ENCODE results near the gene SSH2. TPM values are rescaled to one million over a fixed set of nuclear protein-coding genes. Genes with fewer than 3 reads are reported as not detected.

SSH2 gene
- total and polyA plus RNA-seq, 4 donors = 7.5 to 14.1 (median 11.2) TPM

DNA sequence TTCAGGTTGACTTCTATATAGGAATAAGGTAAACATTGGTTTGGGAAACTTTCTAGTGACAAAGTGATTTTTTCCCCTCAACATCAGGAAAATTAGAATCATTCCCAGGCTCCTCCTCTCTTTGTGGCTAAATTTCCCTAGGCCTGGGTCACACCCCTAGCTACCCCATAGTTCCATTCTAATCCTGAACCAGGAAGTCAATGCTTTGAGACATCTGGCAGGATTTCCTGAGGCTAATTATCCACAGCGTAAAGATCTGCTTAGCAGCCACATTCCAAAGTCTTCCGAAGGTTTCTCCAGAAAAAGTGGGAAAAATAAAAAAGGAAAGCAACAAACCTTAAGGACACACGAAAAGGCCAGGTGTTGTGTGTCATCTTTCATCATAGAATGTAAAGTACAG, 247.0 kb downstream of the SSH2 start:
- Histone ChIP-seq H3K27me3 (ENCODE audit: control insufficient read depth in 4 of 4, insufficient read depth in 4 of 4, low read length in 3 of 4) (no peaks in the 10 kb centered on the region), H3K9me3 (ENCODE audit: control insufficient read depth in 4 of 4, low read length in 3 of 4) (no peaks in the 10 kb centered on the region), H3K9ac (ENCODE audit: low read depth in 1 of 2, low read length in 2 of 2) (no peak overlapping the region), H3K36me3 (ENCODE audit: control insufficient read depth in 4 of 4, insufficient read depth in 3 of 4, low read depth in 1 of 4, low read length in 3 of 4) (no peaks in the 10 kb centered on the region), H3K4me3 (ENCODE audit: low read depth in 1 of 3, low read length in 3 of 3) (no peak overlapping the region), H3K27ac (ENCODE audit: low read depth in 1 of 2, low read length in 2 of 2) (no peak overlapping the region), H3K4me1 (ENCODE audit: control insufficient read depth in 4 of 4, insufficient read depth in 4 of 4, low read length in 3 of 4) (peaks cover 0 to 4% (median 2%) of the 10 kb centered on the region in 4 donors)
- DNase-seq (ENCODE audit: low spot score) = no peak
- 69% methylated on average over 3 of the region's 3 CpGs for WGBS
- TF ChIP-seq RAD21 (IDR thresholded peaks at IDR 0.05) (no peak), FOXA1 (IDR thresholded peaks at IDR 0.05) (no peak), EGR1 (IDR thresholded peaks at IDR 0.05; ENCODE audit: low read depth in 2 of 2) (no peak), HNF4G (IDR thresholded peaks at IDR 0.05) (no peak), ATF3 (IDR thresholded peaks at IDR 0.05) (no peak), HNF4A (conservative IDR thresholded peaks at IDR 0.05) (no peak), TAF1 (conservative IDR thresholded peaks at IDR 0.05) (no peak), GABPA (IDR thresholded peaks at IDR 0.05 in 1 of 2, conservative IDR thresholded peaks at IDR 0.05 in 1 of 2) (no peak), YY1 (IDR thresholded peaks at IDR 0.05) (no peak), NR2F2 (IDR thresholded peaks at IDR 0.05) (no peak), SP1 (IDR thresholded peaks at IDR 0.05) (no peak), FOXA2 (IDR thresholded peaks at IDR 0.05) (no peak), RXRA (IDR thresholded peaks at IDR 0.05) (no peak), JUND (IDR thresholded peaks at IDR 0.05) (no peak)
- TF ChIP-seq, protein P1, sequence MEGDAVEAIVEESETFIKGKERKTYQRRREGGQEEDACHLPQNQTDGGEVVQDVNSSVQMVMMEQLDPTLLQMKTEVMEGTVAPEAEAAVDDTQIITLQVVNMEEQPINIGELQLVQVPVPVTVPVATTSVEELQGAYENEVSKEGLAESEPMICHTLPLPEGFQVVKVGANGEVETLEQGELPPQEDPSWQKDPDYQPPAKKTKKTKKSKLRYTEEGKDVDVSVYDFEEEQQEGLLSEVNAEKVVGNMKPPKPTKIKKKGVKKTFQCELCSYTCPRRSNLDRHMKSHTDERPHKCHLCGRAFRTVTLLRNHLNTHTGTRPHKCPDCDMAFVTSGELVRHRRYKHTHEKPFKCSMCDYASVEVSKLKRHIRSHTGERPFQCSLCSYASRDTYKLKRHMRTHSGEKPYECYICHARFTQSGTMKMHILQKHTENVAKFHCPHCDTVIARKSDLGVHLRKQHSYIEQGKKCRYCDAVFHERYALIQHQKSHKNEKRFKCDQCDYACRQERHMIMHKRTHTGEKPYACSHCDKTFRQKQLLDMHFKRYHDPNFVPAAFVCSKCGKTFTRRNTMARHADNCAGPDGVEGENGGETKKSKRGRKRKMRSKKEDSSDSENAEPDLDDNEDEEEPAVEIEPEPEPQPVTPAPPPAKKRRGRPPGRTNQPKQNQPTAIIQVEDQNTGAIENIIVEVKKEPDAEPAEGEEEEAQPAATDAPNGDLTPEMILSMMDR (IDR thresholded peaks at IDR 0.05; ENCODE audit: low read depth, low read length, missing input control) = no peak
- TF ChIP-seq, protein P2, sequence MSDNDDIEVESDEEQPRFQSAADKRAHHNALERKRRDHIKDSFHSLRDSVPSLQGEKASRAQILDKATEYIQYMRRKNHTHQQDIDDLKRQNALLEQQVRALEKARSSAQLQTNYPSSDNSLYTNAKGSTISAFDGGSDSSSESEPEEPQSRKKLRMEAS (IDR thresholded peaks at IDR 0.05) = no peak
- TF ChIP-seq, protein P3, sequence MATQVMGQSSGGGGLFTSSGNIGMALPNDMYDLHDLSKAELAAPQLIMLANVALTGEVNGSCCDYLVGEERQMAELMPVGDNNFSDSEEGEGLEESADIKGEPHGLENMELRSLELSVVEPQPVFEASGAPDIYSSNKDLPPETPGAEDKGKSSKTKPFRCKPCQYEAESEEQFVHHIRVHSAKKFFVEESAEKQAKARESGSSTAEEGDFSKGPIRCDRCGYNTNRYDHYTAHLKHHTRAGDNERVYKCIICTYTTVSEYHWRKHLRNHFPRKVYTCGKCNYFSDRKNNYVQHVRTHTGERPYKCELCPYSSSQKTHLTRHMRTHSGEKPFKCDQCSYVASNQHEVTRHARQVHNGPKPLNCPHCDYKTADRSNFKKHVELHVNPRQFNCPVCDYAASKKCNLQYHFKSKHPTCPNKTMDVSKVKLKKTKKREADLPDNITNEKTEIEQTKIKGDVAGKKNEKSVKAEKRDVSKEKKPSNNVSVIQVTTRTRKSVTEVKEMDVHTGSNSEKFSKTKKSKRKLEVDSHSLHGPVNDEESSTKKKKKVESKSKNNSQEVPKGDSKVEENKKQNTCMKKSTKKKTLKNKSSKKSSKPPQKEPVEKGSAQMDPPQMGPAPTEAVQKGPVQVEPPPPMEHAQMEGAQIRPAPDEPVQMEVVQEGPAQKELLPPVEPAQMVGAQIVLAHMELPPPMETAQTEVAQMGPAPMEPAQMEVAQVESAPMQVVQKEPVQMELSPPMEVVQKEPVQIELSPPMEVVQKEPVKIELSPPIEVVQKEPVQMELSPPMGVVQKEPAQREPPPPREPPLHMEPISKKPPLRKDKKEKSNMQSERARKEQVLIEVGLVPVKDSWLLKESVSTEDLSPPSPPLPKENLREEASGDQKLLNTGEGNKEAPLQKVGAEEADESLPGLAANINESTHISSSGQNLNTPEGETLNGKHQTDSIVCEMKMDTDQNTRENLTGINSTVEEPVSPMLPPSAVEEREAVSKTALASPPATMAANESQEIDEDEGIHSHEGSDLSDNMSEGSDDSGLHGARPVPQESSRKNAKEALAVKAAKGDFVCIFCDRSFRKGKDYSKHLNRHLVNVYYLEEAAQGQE (IDR thresholded peaks at IDR 0.05) = no peak
- TF ChIP-seq, protein P4, sequence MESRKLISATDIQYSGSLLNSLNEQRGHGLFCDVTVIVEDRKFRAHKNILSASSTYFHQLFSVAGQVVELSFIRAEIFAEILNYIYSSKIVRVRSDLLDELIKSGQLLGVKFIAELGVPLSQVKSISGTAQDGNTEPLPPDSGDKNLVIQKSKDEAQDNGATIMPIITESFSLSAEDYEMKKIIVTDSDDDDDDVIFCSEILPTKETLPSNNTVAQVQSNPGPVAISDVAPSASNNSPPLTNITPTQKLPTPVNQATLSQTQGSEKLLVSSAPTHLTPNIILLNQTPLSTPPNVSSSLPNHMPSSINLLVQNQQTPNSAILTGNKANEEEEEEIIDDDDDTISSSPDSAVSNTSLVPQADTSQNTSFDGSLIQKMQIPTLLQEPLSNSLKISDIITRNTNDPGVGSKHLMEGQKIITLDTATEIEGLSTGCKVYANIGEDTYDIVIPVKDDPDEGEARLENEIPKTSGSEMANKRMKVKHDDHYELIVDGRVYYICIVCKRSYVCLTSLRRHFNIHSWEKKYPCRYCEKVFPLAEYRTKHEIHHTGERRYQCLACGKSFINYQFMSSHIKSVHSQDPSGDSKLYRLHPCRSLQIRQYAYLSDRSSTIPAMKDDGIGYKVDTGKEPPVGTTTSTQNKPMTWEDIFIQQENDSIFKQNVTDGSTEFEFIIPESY (IDR thresholded peaks at IDR 0.05) = no peak
